Measurements from ENCODE around the gene CDC25A. TPM values are rescaled to one million over a fixed set of nuclear protein-coding genes. Genes with fewer than 3 reads are reported as not detected.
"Not testable (repeated sequence)": the region's sequence is repeated elsewhere in the genome, so short reads cannot be mapped to it uniquely, and the experiment has no call there.

Gene CDC25A
- polyA plus RNA-seq, 2 of the 4 experiments (the other 2 are of a cell fraction), result 6.4 to 9.8 TPM

GRCh38 chr3:48215466-48215865, 27.2 kb upstream of the CDC25A start:
- Histone ChIP-seq H3K9me3 (no peaks in the 10 kb centered on the region), H3K27ac (0 out of 6 replicates have a peak overlapping the region, but pooled peaks of 1 of the 2 experiments have one; percentile 24), H3K4me1 (peaks cover 8% of the 10 kb centered on the region; the same call in 1 of the 3 replicates), H3K4me3 (no peak overlapping the region), H3K4me2 (peak overlapping the region; percentile 26; the same call in 1 of the 3 replicates)
- ChIA-PET POLR2A (no interaction called here), CTCF (interaction anchor here (1.3 kb wide), 1 partner anchor 17 kb away, joined by 3 read pairs; no protein-coding TSS in a partner anchor)
- FAIRE-seq (no peak), ATAC-seq (no peak), DNase-seq (ENCODE audit: low read depth in 1 of 2, low spot score in 1 of 2) (no peak)
- 57% methylated on average over 4 of the region's 4 CpGs for WGBS (ENCODE audit: missing lambda C conversion rate)
- TF ChIP-seq KDM5A (IDR thresholded peaks at IDR 0.05) (no peak), USF2 (IDR thresholded peaks at IDR 0.05) (no peak), GATA3 (IDR thresholded peaks at IDR 0.05; ENCODE audit: borderline replicate concordance) (no peak), FOSB (CRISPR knock-in tag; IDR thresholded peaks at IDR 0.05) (no peak)

- 0 out of 6 replicates have a peak overlapping the region, but pooled peaks of 1 of the 2 experiments have one; percentile 24 for H3K27ac ChIP-seq
- TF ChIP-seq HOXB13 (CRISPR knock-in tag; IDR thresholded peaks at IDR 0.05; ENCODE audit: low read depth), result no peak
- TF ChIP-seq ZFP36 (IDR thresholded peaks at IDR 0.05; ENCODE audit: borderline replicate concordance, partially characterized antibody), result no peak
- no peak for TF ChIP-seq CBX8 (IDR thresholded peaks at IDR 0.05)
- TF ChIP-seq HDAC2 (IDR thresholded peaks at IDR 0.05), result no peak
- TF ChIP-seq JUNB (IDR thresholded peaks at IDR 0.05), result no peak
- no peak for TF ChIP-seq TFCP2L1 (CRISPR knock-in tag; IDR thresholded peaks at IDR 0.05)
- no peak for TF ChIP-seq NR3C1 (IDR thresholded peaks at IDR 0.05)
- no peak for TF ChIP-seq REST (IDR thresholded peaks at IDR 0.05)
- TF ChIP-seq KDM1A (IDR thresholded peaks at IDR 0.05; ENCODE audit: low read depth), result no peak
- TF ChIP-seq EHMT2 (IDR thresholded peaks at IDR 0.05; ENCODE audit: low read depth), result no peak
- no peak for TF ChIP-seq ZSCAN20 (CRISPR knock-in tag; IDR thresholded peaks at IDR 0.05)
- no peak for TF ChIP-seq EP300 (IDR thresholded peaks at IDR 0.05)
- no peak for TF ChIP-seq CHD4 (IDR thresholded peaks at IDR 0.05; ENCODE audit: borderline replicate concordance)
- ATAC-seq (peak; percentile 31 to 45; a peak in 4 of 6 replicates), DNase-seq (ENCODE audit: low read depth in 1 of 2, low spot score in 1 of 2) (no peak), FAIRE-seq (no peak)
- CTCF ChIA-PET, result no interaction called here
- H3K4me3 ChIP-seq, result no peak overlapping the region
- H3K4me2 ChIP-seq, result peak overlapping the region; percentile 26; the same call in 1 of the 3 replicates
- POLR2A ChIA-PET, result no interaction called here
- no peaks in the 10 kb centered on the region for H3K9me3 ChIP-seq
- peaks cover 8% of the 10 kb centered on the region; the same call in 1 of the 3 replicates for H3K4me1 ChIP-seq
- 67% methylated on average over 3 of the region's 3 CpGs for WGBS (ENCODE audit: missing lambda C conversion rate)
Measured at GRCh38 chr3:48215019-48215418, 26.8 kb upstream of the CDC25A start.

GRCh38 chr3:48214225-48214624, 26.0 kb upstream of the CDC25A start:
- no peak overlapping the region for H3K27ac ChIP-seq
- POLR2A ChIA-PET, result no interaction called here
- H3K4me2 ChIP-seq, result no peak overlapping the region
- H3K4me1 ChIP-seq, result peaks cover 8% of the 10 kb centered on the region; the same call in 1 of the 3 replicates
- no peaks in the 10 kb centered on the region for H3K9me3 ChIP-seq
- DNase-seq (ENCODE audit: low read depth in 1 of 2, low spot score in 1 of 2) (no peak), ATAC-seq (no peak), FAIRE-seq (no peak)
- TF ChIP-seq PBX3 (IDR thresholded peaks at IDR 0.05) (no peak), USF2 (IDR thresholded peaks at IDR 0.05) (no peak), ATOH8 (CRISPR knock-in tag; IDR thresholded peaks at IDR 0.05; ENCODE audit: low read depth) (no peak), JUN (IDR thresholded peaks at IDR 0.05) (no peak), ESRRA (IDR thresholded peaks at IDR 0.05; ENCODE audit: borderline replicate concordance, low read length) (no peak)
- CTCF ChIA-PET, result no interaction called here
- WGBS (ENCODE audit: missing lambda C conversion rate), result 91% methylated on average over 3 of the region's 3 CpGs
- H3K4me3 ChIP-seq, result no peak overlapping the region

GRCh38 chr3:48211776-48212175, 23.6 kb upstream of the CDC25A start:
- CTCF ChIA-PET; ATAC-seq; POLR2A ChIA-PET; H3K4me1 ChIP-seq; H3K4me2 ChIP-seq; H3K27ac ChIP-seq; H3K9me3 ChIP-seq; H3K4me3 ChIP-seq; FAIRE-seq; DNase-seq (ENCODE audit: low read depth in 1 of 2, low spot score in 1 of 2): not testable (repeated sequence)
- no CpG with 5 or more reads among the region's 36 CpGs for WGBS (ENCODE audit: missing lambda C conversion rate)

- H3K4me3 ChIP-seq; FAIRE-seq; DNase-seq (ENCODE audit: low read depth in 1 of 2, low spot score in 1 of 2); CTCF ChIA-PET; POLR2A ChIA-PET; ATAC-seq; H3K9me3 ChIP-seq; H3K27ac ChIP-seq; H3K4me2 ChIP-seq; H3K4me1 ChIP-seq: not testable (repeated sequence)
- WGBS (ENCODE audit: missing lambda C conversion rate), result 97% methylated on average over 41 of the region's 48 CpGs
Measured at GRCh38 chr3:48210534-48210933, 22.3 kb upstream of the CDC25A start.
